Measurements from ENCODE around the gene ITGA11.

ITGA11 gene

DNA sequence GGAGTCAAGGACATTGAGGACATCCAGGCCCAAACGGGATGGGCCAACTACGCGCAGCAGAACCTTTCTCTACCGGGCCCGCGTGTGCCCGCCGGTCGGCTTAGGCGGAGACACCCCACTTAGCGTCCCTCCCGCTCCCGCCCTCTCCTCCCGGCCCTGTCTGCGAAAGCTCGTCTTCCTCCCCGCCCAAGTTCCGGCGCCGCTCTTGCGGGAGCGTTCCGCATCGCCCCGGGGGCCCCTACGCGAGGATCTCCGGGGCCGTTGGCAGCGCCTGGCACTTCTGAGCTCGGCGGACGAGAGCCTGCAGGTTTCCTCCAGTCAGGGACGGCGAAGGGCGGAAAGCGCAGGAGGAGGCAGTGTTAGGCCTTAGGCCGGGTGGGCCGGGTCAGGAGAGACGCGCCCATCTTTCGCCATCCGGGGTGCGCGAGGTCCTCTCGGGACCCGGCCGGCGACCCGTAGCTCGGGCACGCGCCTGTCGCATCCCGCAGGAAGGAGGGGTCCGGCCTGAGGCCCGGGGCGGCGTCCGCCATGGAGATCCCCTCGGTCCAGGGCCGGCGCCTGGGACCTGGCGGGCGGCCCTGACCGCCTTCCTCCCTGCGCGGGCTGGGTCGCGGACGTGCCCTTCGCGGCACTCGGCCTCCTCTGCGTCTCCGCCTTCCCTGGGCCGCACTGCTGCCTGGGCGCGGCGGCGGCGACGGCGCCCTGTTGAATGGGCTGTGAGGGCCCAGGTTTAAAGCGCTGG lies 154.2 kb downstream of the ITGA11 start, which contains the start of gene FEM1B:
Gene FEM1B, plus strand, starts transcription at position 143 of the 742 bp plus-strand sequence. CDS start 673 bp downstream, outside the sequence.
- Histone ChIP-seq H3K36me3 (ENCODE audit: control insufficient read depth, insufficient read depth, low read length) (no peaks in the 10 kb centered on the region; the same call in 1 of the 2 replicates), H3K27me3 (replicated peaks; ENCODE audit: control insufficient read depth, insufficient read depth, low read length) (no peaks in the 10 kb centered on the region), H3K4me3 (replicated peaks; ENCODE audit: low read depth, low read length) (peak within 1 kb of the TSS; percentile 99)
- peak; percentile 97 for DNase-seq (ENCODE audit: extremely low read depth, insufficient read length)
- no peak for TF ChIP-seq CTCF (IDR thresholded peaks at IDR 0.05; ENCODE audit: insufficient read depth, low read length, poor library complexity, severe bottlenecking)

DNA sequence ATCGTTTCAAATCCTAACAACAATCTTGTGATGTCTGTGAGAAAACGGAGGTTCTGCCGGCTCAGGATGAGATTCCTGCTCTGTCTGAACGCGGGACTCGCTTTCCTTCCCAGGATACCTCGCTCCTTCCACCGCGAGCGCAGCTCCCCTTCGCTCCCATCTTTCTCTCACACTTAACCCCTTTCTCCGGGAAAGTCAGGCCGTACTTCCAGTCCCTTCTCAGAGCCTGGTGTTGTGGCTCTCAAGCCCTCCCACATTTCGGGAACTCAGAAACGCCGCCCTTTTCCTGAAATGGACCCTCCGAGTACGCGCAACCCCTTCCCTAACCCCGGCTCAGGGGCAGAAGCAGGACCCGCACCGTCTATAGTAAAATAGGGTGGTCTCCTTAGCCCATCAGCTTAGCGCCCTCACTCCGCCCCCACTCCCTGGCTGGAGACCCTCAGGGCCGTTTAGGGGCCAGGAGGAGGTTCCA lies 154.8 kb downstream of the ITGA11 start:
- TF ChIP-seq CTCF (IDR thresholded peaks at IDR 0.05; ENCODE audit: insufficient read depth, low read length, poor library complexity, severe bottlenecking) = no peak
- Histone ChIP-seq H3K4me3 (replicated peaks; ENCODE audit: low read depth, low read length) (peak overlapping the region; percentile 99), H3K27me3 (replicated peaks; ENCODE audit: control insufficient read depth, insufficient read depth, low read length) (no peaks in the 10 kb centered on the region), H3K36me3 (ENCODE audit: control insufficient read depth, insufficient read depth, low read length) (no peaks in the 10 kb centered on the region; the same call in 1 of the 2 replicates)
- no peak for DNase-seq (ENCODE audit: extremely low read depth, insufficient read length)

DNA sequence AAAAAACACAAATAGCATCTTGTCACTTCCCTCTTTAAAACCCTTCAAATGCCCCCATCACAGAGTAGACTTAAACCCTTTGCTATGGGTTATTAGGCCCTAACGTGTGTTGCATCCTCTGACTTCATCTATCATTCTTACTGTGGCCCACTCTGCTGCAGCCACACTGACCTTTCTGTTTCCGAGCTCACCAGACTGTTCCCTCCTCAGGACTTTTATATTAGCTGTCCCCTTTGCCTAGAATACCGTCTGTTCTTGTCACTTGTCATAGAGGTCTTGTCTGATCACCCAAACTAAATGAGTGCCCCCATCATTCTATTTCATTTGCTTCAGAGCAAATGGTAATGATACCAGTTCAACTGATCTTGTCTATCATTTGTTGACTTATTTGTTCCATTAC lies 155.3 kb downstream of the ITGA11 start:
- H3K36me3 ChIP-seq (ENCODE audit: control insufficient read depth, insufficient read depth, low read length) = no peaks in the 10 kb centered on the region
- peak overlapping the region; percentile 99 for H3K4me3 ChIP-seq (replicated peaks; ENCODE audit: low read depth, low read length)
- TF ChIP-seq CTCF (IDR thresholded peaks at IDR 0.05; ENCODE audit: insufficient read depth, low read length, poor library complexity, severe bottlenecking) = no peak
- DNase-seq (ENCODE audit: extremely low read depth, insufficient read length) = no peak
- H3K27me3 ChIP-seq (replicated peaks; ENCODE audit: control insufficient read depth, insufficient read depth, low read length) = no peaks in the 10 kb centered on the region

GRCh38 chr15:68275165-68275746 lies 156.7 kb downstream of the ITGA11 start:
- no peaks in the 10 kb centered on the region for H3K36me3 ChIP-seq (ENCODE audit: control insufficient read depth, insufficient read depth, low read length)
- H3K27me3 ChIP-seq (replicated peaks; ENCODE audit: control insufficient read depth, insufficient read depth, low read length) = no peaks in the 10 kb centered on the region
- no peak for TF ChIP-seq CTCF (IDR thresholded peaks at IDR 0.05; ENCODE audit: insufficient read depth, low read length, poor library complexity, severe bottlenecking)
- DNase-seq (ENCODE audit: extremely low read depth, insufficient read length) = no peak
- no peak overlapping the region for H3K4me3 ChIP-seq (replicated peaks; ENCODE audit: low read depth, low read length)

- no peak for DNase-seq (ENCODE audit: extremely low read depth, insufficient read length)
- H3K27me3 ChIP-seq (replicated peaks; ENCODE audit: control insufficient read depth, insufficient read depth, low read length) = no peaks in the 10 kb centered on the region
- no peaks in the 10 kb centered on the region for H3K36me3 ChIP-seq (ENCODE audit: control insufficient read depth, insufficient read depth, low read length)
- H3K4me3 ChIP-seq (replicated peaks; ENCODE audit: low read depth, low read length) = no peak overlapping the region
- TF ChIP-seq CTCF (IDR thresholded peaks at IDR 0.05; ENCODE audit: insufficient read depth, low read length, poor library complexity, severe bottlenecking) = no peak
Observed at GRCh38 chr15:68274201-68274848, 157.6 kb downstream of the ITGA11 start.

Measured in GM06990 (cell line).